ENCODE measurements around the gene DCST1.

The DCST1 gene

DNA sequence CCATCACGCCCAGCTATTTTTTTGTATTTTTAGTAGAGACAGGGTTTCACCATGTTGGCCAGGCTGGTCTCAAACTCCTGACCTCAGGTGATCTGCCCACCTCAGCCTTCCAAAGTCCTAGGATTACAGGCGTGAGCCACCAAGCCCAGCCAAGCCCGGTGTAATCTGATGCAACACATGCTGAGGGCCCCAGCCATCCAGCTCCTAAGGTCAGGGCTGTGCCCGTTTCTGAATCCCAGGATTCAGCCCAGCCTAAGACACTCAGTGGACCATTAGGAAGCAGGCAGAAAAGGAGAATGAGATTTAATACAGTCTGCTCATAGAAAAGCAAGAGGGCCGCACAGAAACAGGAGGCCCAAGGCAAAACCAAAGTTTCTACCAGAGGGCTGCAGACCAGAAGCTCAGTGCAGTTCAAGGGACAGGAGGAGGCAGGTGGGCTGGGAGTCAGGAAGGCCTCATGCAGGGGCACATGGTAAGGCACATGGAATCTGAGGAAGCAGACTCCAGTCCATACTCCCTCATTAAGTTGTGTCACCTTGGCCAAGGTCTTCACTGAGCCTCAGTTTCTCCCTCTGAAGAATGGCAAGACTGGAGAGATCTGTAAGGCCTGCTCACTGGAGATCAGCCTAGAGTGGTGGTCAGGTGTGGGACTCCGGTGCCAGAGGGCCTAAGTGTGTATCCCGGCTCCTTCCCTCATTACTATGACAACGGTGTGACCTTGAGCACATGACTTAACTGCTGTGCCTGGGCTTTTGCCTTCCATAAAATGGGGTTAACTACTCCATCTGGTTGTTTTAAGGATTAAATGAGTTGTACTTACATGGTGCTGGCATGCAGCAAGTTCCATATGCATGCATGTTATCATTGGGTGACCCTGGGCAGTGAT, 15.1 kb downstream of the DCST1 start:
- no peak for DNase-seq (ENCODE audit: low read depth in 1 of 2, low spot score in 1 of 2)
- no peak for TF ChIP-seq JUND (IDR thresholded peaks at IDR 0.05; ENCODE audit: low read depth)
- in situ Hi-C loops (cut with HindIII; ENCODE audit: low pct_unique_long_range_greater_than_20kb, low sequenced_read_pairs), result no loop called here

DNA sequence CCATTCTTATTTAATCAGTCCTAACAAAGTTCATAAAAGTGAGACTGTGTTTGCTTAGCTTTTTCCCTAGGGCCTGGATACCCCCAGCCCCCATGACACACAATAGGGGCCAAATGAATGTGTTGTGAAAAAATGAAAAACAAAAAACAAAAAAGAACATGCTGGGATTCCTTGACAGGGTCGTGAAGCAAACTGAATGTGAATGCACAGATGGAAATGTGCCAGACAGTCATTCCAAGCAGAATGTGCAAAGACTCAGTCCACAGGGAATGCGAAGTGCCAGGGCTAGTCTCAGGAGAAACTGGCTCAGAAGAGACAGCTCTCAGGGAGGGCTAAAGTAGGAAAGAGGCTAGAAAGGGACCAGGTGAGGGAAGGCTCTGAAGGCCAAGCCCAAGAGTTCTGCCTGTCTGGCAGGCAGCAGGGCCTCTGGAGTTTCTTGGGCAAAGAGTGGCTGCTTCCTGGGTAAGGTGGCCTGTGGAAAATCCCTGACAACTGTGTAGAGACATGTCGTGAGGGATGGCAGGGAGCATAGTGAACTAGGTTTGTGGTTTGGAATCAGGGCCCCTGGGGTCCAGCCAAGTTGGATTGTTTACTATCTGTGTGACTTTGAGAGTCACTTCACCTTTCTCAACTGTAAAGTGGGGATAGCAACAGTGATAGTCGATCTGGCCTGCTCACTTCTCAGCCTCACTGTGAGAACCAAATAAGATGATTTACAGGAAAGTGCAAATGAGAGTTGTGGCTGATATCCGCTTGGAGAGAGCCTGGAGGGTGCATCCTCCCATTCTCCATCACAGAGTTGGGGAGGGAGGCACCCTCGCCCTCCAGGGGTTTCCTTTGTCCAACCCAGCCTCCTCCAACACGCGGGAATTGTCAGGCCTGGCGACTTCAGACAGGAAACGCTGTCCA, 16.3 kb downstream of the DCST1 start:
- no peak for TF ChIP-seq JUND (IDR thresholded peaks at IDR 0.05; ENCODE audit: low read depth)
- DNase-seq (ENCODE audit: low read depth in 1 of 2, low spot score in 1 of 2), result peak in 1 of 2 experiments; percentile 44
- in situ Hi-C loops (cut with HindIII; ENCODE audit: low pct_unique_long_range_greater_than_20kb, low sequenced_read_pairs), result no loop called here

DNA sequence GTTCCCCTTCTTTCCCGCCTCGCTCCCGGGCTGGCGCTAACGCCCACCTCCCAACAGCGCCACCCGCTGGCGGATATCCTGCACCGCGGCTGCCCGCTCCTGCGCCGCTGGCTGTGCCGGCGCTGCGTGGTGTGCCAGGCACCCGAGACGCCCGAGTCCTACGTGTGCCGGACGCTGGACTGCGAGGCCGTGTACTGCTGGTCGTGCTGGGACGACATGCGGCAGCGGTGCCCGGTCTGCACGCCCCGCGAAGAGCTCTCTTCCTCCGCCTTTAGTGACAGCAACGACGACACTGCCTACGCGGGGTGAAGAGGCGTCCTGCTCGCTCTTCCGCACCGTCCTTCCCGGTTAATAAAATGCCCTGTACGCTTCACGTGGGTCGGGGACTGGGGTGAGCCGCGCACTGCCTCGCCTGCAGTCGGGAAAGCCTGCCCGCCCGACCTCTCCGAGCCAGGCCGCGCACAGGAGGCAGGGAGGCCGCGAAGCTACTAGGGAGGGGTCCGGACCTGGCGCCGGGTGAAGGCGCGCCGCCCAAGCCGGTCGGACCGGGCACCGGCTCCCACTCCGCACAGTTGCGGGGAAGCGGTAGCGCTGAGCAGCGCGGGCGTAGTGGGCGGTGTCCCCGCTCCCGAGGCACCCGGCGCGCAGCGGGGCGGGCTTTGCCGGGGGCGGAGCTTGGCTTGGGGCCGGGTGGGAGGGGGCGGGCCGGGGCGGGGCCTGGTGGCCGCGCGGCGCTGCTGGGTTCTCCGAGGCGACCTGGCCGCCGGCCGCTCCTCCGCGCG, 17.1 kb downstream of the DCST1 start, which contains the start of gene ADAM15:
ADAM15 (plus strand) TSS at position 757 of the 782 bp plus-strand sequence. CDS start 71 bp downstream, outside the sequence.
- TF ChIP-seq JUND (IDR thresholded peaks at IDR 0.05; ENCODE audit: low read depth), result no peak
- DNase-seq (ENCODE audit: low read depth in 1 of 2, low spot score in 1 of 2), result peak; percentile 95 to 96
- in situ Hi-C loops (cut with HindIII; ENCODE audit: low pct_unique_long_range_greater_than_20kb, low sequenced_read_pairs), result no loop called here

DNA sequence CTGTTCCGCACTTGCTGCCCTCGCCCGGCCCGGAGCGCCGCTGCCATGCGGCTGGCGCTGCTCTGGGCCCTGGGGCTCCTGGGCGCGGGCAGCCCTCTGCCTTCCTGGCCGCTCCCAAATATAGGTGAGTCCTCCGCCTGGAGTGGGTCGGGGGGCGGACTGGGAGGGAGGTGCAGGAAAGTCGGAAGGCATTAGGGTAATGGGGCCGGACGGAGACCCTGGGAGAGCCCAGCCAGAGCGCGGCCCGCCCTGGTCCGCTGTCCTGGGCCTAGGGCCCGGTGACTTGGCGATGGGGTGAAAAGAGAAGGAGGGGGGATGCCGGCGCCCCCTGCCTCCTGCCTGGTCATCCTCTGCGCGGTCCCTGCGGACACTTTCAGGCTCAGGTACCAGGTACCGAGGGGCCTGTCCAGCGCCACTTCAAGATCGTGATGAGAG, 17.7 kb downstream of the DCST1 start:
- in situ Hi-C loops (cut with HindIII; ENCODE audit: low pct_unique_long_range_greater_than_20kb, low sequenced_read_pairs), result no loop called here
- no peak for DNase-seq (ENCODE audit: low read depth in 1 of 2, low spot score in 1 of 2)
- no peak for TF ChIP-seq JUND (IDR thresholded peaks at IDR 0.05; ENCODE audit: low read depth)

DNA sequence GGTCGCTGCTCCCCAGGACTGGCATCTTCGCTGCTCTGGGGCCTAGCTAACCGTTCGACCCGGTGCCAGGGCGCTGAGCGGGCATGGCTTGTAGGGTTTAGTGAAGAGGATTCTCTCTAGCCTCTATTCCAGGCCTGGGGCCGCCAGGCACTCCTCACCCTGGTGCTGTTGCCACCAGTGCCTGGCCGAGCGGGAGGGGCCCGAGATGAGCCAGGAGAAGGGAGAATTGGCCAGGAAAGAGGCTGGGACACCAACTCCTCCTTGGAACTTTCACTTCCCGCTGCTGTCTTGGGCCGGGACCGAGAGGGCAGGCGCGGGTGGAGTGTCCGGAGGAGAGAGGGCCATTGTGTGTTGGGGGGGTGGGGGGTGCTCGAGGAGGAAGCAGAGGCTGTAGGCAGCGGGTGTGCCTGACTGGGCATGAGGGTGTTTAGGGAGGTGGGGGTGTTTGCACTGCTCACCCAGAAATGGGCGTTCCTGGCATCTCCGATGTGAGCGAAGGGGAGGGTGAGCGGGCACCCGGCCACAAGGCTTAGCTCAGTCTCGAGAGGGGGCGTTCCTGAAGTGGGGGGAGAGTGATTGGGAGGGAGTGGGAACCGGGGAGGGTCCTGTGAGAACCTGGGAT, 18.3 kb downstream of the DCST1 start:
- in situ Hi-C loops (cut with HindIII; ENCODE audit: low pct_unique_long_range_greater_than_20kb, low sequenced_read_pairs), result no loop called here
- TF ChIP-seq JUND (IDR thresholded peaks at IDR 0.05; ENCODE audit: low read depth), result no peak
- DNase-seq (ENCODE audit: low read depth in 1 of 2, low spot score in 1 of 2), result peak; percentile 89 to 96

DNA sequence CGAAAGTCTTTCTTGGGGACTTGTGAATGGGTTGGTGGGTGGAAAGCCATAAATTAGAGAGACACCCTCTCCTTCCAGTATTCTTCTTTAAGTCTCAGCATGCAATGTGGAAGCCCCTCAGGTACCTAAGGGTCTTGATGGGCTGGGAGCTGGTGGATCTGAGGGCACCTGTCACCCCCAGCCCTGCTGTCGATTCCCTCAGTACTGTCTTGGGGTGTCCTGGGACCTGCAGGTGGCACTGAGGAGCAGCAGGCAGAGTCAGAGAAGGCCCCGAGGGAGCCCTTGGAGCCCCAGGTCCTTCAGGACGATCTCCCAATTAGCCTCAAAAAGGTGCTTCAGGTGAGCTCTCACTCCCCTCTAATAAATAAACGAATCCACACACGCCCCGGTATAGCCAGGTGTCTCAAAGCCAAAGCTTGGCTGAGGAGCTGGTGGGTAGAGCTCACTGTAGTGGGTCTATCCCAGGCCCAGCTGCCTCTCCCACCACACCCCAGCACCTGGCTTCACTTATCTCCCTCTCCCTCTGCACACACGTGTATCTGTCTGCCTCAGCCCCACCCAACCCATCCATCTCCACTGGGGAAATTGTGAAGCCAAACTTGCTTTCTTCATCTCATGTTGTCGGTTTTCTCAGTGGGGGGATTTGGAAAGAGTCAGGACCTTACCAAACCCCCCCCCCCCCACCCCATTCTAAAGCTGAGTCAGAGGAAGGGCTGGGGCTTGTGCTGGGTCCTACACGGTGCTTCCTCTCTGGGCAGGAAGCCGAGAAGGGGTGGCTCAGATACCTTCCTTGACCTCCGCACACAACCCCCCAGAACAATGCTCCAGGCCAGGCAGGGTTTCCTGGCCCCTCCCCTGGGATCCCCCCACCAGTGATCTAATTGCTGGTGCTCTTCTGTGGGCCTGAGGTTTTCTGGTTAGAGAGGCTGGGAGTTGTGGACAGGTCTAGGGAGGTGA, 19.1 kb downstream of the DCST1 start:
- in situ Hi-C loops (cut with HindIII; ENCODE audit: low pct_unique_long_range_greater_than_20kb, low sequenced_read_pairs), result no loop called here
- peak; percentile 76 to 88 for DNase-seq (ENCODE audit: low read depth in 1 of 2, low spot score in 1 of 2)
- TF ChIP-seq JUND (IDR thresholded peaks at IDR 0.05; ENCODE audit: low read depth), result no peak

DNA sequence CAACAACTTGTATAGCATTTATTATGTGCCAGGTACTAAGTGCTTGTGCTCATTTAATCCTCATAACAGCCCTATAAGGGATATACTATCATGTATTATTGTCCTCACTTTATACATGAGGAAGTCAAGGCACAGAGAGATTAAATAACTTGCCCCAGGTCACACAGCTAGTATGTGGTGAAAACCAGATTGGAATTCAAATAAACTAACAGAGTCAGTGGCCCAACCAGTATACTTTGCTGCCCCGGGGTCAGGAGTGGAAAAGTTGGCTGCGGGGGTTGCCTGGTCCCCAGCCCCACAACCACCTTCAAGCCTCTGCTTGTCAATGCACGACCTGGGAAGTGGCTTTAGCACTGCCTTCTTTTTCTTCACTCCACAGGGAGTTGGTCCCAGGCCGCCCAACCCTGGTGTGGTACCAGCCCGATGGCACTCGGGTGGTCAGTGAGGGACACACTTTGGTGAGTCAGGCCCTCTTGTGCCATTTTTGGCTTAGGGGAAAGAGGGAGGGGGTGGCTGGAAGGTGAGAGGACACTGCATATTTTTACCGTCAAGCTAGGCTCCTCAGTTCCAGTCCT, 20.0 kb downstream of the DCST1 start:
- in situ Hi-C loops (cut with HindIII; ENCODE audit: low pct_unique_long_range_greater_than_20kb, low sequenced_read_pairs), result no loop called here

DNA sequence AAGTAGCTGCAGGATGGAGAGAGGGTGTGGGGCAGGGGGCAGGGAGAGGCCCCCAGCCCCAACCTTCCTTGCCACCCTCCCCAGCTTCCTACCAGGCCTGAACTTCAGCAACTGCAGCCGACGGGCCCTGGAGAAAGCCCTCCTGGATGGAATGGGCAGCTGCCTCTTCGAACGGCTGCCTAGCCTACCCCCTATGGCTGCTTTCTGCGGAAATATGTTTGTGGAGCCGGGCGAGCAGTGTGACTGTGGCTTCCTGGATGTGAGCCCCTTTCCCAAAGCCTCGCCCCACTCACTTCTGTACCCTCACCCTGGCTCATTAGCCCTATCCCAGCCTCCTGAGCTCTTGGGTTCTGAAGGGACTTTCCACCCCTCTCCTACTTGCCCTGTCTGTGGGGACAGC, 23.5 kb downstream of the DCST1 start:
- no peak for DNase-seq (ENCODE audit: low read depth in 1 of 2, low spot score in 1 of 2)
- in situ Hi-C loops (cut with HindIII; ENCODE audit: low pct_unique_long_range_greater_than_20kb, low sequenced_read_pairs), result no loop called here
- no peak for TF ChIP-seq JUND (IDR thresholded peaks at IDR 0.05; ENCODE audit: low read depth)

More for the DNA sequence above, 20.0 kb downstream of the DCST1 start:
- peak in 1 of 2 experiments; percentile 65 for DNase-seq (ENCODE audit: low read depth in 1 of 2, low spot score in 1 of 2)
- no peak for TF ChIP-seq JUND (IDR thresholded peaks at IDR 0.05; ENCODE audit: low read depth)

DNA sequence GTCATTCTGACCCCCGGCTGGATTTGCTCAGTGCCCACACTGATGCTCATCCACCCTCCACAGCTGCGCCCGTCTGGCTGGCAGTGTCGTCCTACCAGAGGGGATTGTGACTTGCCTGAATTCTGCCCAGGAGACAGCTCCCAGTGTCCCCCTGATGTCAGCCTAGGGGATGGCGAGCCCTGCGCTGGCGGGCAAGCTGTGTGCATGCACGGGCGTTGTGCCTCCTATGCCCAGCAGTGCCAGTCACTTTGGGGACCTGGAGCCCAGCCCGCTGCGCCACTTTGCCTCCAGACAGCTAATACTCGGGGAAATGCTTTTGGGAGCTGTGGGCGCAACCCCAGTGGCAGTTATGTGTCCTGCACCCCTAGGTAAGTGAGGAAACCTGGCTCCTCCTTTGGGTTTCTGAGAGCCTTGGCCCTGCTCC, 24.2 kb downstream of the DCST1 start:
- peak in 1 of 2 experiments; percentile 66 for DNase-seq (ENCODE audit: low read depth in 1 of 2, low spot score in 1 of 2)
- in situ Hi-C loops (cut with HindIII; ENCODE audit: low pct_unique_long_range_greater_than_20kb, low sequenced_read_pairs), result no loop called here
- no peak for TF ChIP-seq JUND (IDR thresholded peaks at IDR 0.05; ENCODE audit: low read depth)

DNA sequence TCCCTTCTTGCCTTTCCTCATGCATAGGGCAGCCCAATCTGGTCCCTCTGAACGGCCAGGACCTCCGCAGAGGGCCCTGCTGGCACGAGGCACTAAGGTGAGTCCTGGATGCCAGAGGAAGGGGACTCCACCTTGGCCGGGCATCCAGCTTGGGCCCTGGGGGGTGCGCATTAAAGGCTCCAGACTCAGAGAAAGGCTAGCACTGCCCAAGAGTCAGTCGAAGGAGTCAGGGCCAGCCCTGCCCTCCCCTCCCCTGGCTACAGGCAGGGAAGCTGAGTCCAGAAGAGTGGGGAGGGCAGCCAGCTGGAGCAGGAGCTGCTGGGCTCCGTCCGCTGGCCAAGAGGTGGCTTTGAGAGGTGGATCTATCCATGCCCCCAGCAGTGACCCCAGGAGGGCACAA, 27.1 kb downstream of the DCST1 start:
- no peak for DNase-seq (ENCODE audit: low read depth in 1 of 2, low spot score in 1 of 2)
- TF ChIP-seq JUND (IDR thresholded peaks at IDR 0.05; ENCODE audit: low read depth), result no peak
- in situ Hi-C loops (cut with HindIII; ENCODE audit: low pct_unique_long_range_greater_than_20kb, low sequenced_read_pairs), result no loop called here

All from T47D (cell line).